Measurements from ENCODE around the gene RAB42.

The RAB42 gene

GRCh38 chr1:28578696-28579218, 13.3 kb upstream of the RAB42 start:
- TF ChIP-seq CTCF (IDR thresholded peaks at IDR 0.05): no peak

- TF ChIP-seq CTCF (IDR thresholded peaks at IDR 0.05): no peak
These were observed 12.7 kb upstream of the RAB42 start for GRCh38 chr1:28579401-28579800.

GRCh38 chr1:28580722-28581530, 11.1 kb upstream of the RAB42 start:
- peak; percentile 45; the same call in 1 of the 2 replicates for TF ChIP-seq CTCF (IDR thresholded peaks at IDR 0.05)

- TF ChIP-seq CTCF (IDR thresholded peaks at IDR 0.05): no peak
These were observed 10.4 kb upstream of the RAB42 start for GRCh38 chr1:28581531-28582247.

- no peak for TF ChIP-seq CTCF (IDR thresholded peaks at IDR 0.05)
These were observed 9.8 kb upstream of the RAB42 start for GRCh38 chr1:28582248-28582615.

GRCh38 chr1:28592321-28593071, 431 bp downstream of the RAB42 start:
- TF ChIP-seq CTCF (IDR thresholded peaks at IDR 0.05): no peak

- no peak for TF ChIP-seq CTCF (IDR thresholded peaks at IDR 0.05)
These were observed 3.5 kb downstream of the RAB42 start for GRCh38 chr1:28595412-28596191.

All from LNCAP (cell line).